B cell (primary cell): Measurements from ENCODE around the gene ATP13A5. TPM values are rescaled to one million over a fixed set of nuclear protein-coding genes. Genes with fewer than 3 reads are reported as not detected.

Experiments
- ATAC-seq: fragments of 200-7000 bp; cut with Tn5 transposase; one replicate; pipeline ENCODE4 v1.10.0; 2021; ENCODE audit warnings: low read depth, mild to moderate bottlenecking, moderate number of reproducible peaks, moderate library complexity
- CTCF ChIA-PET: fragments of 350-600 bp; sonication (Branson Sonifier 250); formaldehyde crosslinking; loops from one replicate; lab custom pipeline; 2021; ENCODE audit warnings: antibody characterized with exemption, inconsistent platforms; lab: Charles Lee
- POLR2A ChIA-PET: fragments of 350-600 bp; sonication (Branson Sonifier 250); formaldehyde crosslinking; loops from one replicate; lab custom pipeline; 2021; ENCODE audit warnings: antibody characterized with exemption; lab: Charles Lee
- DNase-seq: peaks from one replicate; pipeline ENCODE4 v3.0.0; 2013
- H2AFZ ChIP-seq: 2 replicates; pipeline ENCODE4 v1.6.1; 2012; ENCODE audit warnings: mild to moderate bottlenecking, low read depth, low read length; ENCODE audit not compliant: insufficient read depth, poor library complexity, severe bottlenecking
- H3K27ac ChIP-seq, 2 donors: 1 replicate in 1 of 2; 2 replicates in 1 of 2; pipeline ENCODE4 v1.5.1; 2012 to 2013; ENCODE audit warnings: low read length in 2 of 2, mild to moderate bottlenecking in 2 of 2, moderate library complexity in 1 of 2
- H3K27me3 ChIP-seq, 4 experiments: fragments of 200-600 bp in 1 of 4; sonication (generic) in 1 of 4; replicated peaks in 1 of 4; 1 replicate in 2 of 4; 2 replicates in 2 of 4; pipeline versions ENCODE4 v1.6.1 to v1.7.0; 2013 to 2016; ENCODE audit warnings: low read length in 3 of 4, mild to moderate bottlenecking in 2 of 4, mixed read lengths in 1 of 4, moderate library complexity in 1 of 4; ENCODE audit not compliant: insufficient read depth in 4 of 4, control insufficient read depth in 3 of 4; ENCODE audit errors: control extremely low read depth in 1 of 4
- H3K36me3 ChIP-seq, 2 experiments: replicated peaks in 1 of 2; 1 replicate in 1 of 2; 2 replicates in 1 of 2; pipeline versions ENCODE4 v1.6.1 to v1.7.1; 2013; ENCODE audit warnings: low read length in 1 of 2; ENCODE audit not compliant: insufficient read depth in 2 of 2, control insufficient read depth in 1 of 2; ENCODE audit errors: control extremely low read depth in 1 of 2, extremely low read depth in 1 of 2
- H3K4me1 ChIP-seq, 2 donors: fragments of 200-600 bp in 1 of 2; sonication (generic) in 1 of 2; 1 replicate in 1 of 2; 2 replicates in 1 of 2; pipeline versions ENCODE4 v1.5.1 to v1.6.1; 2013 to 2017; ENCODE audit warnings: low read length in 2 of 2; ENCODE audit not compliant: control insufficient read depth in 2 of 2, insufficient read depth in 2 of 2
- H3K4me2 ChIP-seq: replicated peaks from 2 replicates; pipeline ENCODE3; 2012; ENCODE audit warnings: mild to moderate bottlenecking, low read depth, low read length; ENCODE audit not compliant: poor library complexity, severe bottlenecking
- H3K4me3 ChIP-seq, 5 experiments: fragments of 200-600 bp in 1 of 5; sonication (generic) in 1 of 5; 1 replicate in 3 of 5; 2 replicates in 2 of 5; pipeline versions ENCODE4 v1.5.1 to v1.7.0; 2011 to 2016; ENCODE audit warnings: low read length in 4 of 5, mild to moderate bottlenecking in 4 of 5, low read depth in 2 of 5, control low read depth in 1 of 5, moderate library complexity in 1 of 5; ENCODE audit not compliant: insufficient read depth in 1 of 5; ENCODE audit errors: control extremely low read depth in 1 of 5, extremely low read depth in 1 of 5
- H3K79me2 ChIP-seq: fragments of 200-600 bp; sonication (generic); one replicate; pipeline ENCODE4 v1.6.0; 2016; ENCODE audit warnings: low read length; ENCODE audit not compliant: control insufficient read depth, insufficient read depth
- H3K9ac ChIP-seq: fragments of 200-600 bp; sonication (generic); 2 replicates; pipeline ENCODE4 v1.6.1; 2017; ENCODE audit warnings: mild to moderate bottlenecking, low read length, moderate library complexity
- H3K9me3 ChIP-seq, 3 donors: one replicate each; pipeline versions ENCODE4 v1.6.1 to v1.7.1; 2013; ENCODE audit warnings: low read length in 2 of 3; ENCODE audit not compliant: control insufficient read depth in 2 of 3, insufficient read depth in 1 of 3; ENCODE audit errors: control extremely low read depth in 1 of 3
- H4K20me1 ChIP-seq: 2 replicates; pipeline ENCODE4 v1.6.0; 2012; ENCODE audit warnings: mild to moderate bottlenecking, low read length; ENCODE audit not compliant: insufficient read depth, control insufficient read depth, poor library complexity, severe bottlenecking
- H3K27ac Mint-ChIP-seq: one replicate; pipeline ENCODE4 v1.8.0; 2021; ENCODE audit warnings: mixed read lengths
- H3K27me3 Mint-ChIP-seq: one replicate; pipeline ENCODE4 v1.8.0; 2021; ENCODE audit warnings: mixed read lengths
- H3K4me1 Mint-ChIP-seq: one replicate; pipeline ENCODE4 v1.8.0; 2021; ENCODE audit warnings: mixed read lengths
- H3K4me3 Mint-ChIP-seq: one replicate; pipeline ENCODE4 v1.8.0; 2021; ENCODE audit warnings: mixed read lengths
- H3K9me3 Mint-ChIP-seq: one replicate; pipeline ENCODE4 v1.8.0; 2022; ENCODE audit warnings: mixed read lengths; ENCODE audit not compliant: insufficient read depth
- EZH2 ChIP-seq: IDR thresholded peaks from 2 replicates; pipeline ENCODE4 v1.6.1; 2012; ENCODE audit warnings: borderline replicate concordance, low read depth, mild to moderate bottlenecking, moderate library complexity, low read length; ENCODE audit not compliant: insufficient read depth, poor library complexity, severe bottlenecking
- WGBS: methylation state at CpG from one replicate; pipeline ENCODE4 v1.1.5; 2013; ENCODE audit warnings: missing lambda C conversion rate; ENCODE audit not compliant: insufficient coverage; 5-methylcytosine and 5-hydroxymethylcytosine counted together
- intact Hi-C: fragments of 100-400 bp; cut with micrococcal nuclease; formaldehyde crosslinking; loops from one replicate; pipeline ENCODE4 v1.10.0; 2022
- polyA minus RNA-seq: library from RNA; depleted of rRNA, polyadenylated mRNA; stranded (reverse); fragments of >200 nt; gene quantifications from 2 replicates; pipeline ENCODE4 v1.2.3, GENCODE V29; 2012
- polyA plus RNA-seq: library from polyadenylated mRNA; depleted of rRNA; stranded (reverse); fragments of >200 nt; gene quantifications from 2 replicates; pipeline ENCODE4 v1.2.3, GENCODE V29; 2012
- total RNA-seq, 2 donors: library from RNA; stranded (reverse); fragments of 120-200 nt in 1 of 2; gene quantifications; 1 replicate in 1 of 2; 2 replicates in 1 of 2; pipeline versions ENCODE4 v1.2.3 to v1.2.4, GENCODE V29; 2013 to 2022
- TF ChIP-seq, protein P1 (sequence below): fragments of 200-600 bp; IDR thresholded peaks from one replicate; pipeline ENCODE4 v1.8.0; 2022; ENCODE audit warnings: antibody characterized with exemption, mild to moderate bottlenecking

Gene ATP13A5, protein sequence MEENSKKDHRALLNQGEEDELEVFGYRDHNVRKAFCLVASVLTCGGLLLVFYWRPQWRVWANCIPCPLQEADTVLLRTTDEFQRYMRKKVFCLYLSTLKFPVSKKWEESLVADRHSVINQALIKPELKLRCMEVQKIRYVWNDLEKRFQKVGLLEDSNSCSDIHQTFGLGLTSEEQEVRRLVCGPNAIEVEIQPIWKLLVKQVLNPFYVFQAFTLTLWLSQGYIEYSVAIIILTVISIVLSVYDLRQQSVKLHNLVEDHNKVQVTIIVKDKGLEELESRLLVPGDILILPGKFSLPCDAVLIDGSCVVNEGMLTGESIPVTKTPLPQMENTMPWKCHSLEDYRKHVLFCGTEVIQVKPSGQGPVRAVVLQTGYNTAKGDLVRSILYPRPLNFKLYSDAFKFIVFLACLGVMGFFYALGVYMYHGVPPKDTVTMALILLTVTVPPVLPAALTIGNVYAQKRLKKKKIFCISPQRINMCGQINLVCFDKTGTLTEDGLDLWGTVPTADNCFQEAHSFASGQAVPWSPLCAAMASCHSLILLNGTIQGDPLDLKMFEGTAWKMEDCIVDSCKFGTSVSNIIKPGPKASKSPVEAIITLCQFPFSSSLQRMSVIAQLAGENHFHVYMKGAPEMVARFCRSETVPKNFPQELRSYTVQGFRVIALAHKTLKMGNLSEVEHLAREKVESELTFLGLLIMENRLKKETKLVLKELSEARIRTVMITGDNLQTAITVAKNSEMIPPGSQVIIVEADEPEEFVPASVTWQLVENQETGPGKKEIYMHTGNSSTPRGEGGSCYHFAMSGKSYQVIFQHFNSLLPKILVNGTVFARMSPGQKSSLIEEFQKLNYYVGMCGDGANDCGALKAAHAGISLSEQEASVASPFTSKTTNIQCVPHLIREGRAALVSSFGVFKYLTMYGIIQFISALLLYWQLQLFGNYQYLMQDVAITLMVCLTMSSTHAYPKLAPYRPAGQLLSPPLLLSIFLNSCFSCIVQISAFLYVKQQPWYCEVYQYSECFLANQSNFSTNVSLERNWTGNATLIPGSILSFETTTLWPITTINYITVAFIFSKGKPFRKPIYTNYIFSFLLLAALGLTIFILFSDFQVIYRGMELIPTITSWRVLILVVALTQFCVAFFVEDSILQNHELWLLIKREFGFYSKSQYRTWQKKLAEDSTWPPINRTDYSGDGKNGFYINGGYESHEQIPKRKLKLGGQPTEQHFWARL
- total RNA-seq = 0.12 TPM in 1 of 2 replicates, not detected in the other
- total RNA-seq (2013) = not detected
- not detected in 2 replicates for polyA plus RNA-seq
- polyA minus RNA-seq = not detected in 2 replicates

- no peaks in the 10 kb centered on the region for H3K9me3 Mint-ChIP-seq
- H3K9ac ChIP-seq = no peak within 1 kb of the TSS
- no peaks in the 10 kb centered on the region for H3K4me1 Mint-ChIP-seq
- no peaks in the 10 kb centered on the region for H3K36me3 ChIP-seq
- H4K20me1 ChIP-seq = no peaks in the 10 kb centered on the region
- no peak within 1 kb of the TSS for H3K4me3 ChIP-seq
- H3K27ac ChIP-seq = no peak within 1 kb of the TSS
- no peak for TF ChIP-seq EZH2
- TF ChIP-seq, protein P1, sequence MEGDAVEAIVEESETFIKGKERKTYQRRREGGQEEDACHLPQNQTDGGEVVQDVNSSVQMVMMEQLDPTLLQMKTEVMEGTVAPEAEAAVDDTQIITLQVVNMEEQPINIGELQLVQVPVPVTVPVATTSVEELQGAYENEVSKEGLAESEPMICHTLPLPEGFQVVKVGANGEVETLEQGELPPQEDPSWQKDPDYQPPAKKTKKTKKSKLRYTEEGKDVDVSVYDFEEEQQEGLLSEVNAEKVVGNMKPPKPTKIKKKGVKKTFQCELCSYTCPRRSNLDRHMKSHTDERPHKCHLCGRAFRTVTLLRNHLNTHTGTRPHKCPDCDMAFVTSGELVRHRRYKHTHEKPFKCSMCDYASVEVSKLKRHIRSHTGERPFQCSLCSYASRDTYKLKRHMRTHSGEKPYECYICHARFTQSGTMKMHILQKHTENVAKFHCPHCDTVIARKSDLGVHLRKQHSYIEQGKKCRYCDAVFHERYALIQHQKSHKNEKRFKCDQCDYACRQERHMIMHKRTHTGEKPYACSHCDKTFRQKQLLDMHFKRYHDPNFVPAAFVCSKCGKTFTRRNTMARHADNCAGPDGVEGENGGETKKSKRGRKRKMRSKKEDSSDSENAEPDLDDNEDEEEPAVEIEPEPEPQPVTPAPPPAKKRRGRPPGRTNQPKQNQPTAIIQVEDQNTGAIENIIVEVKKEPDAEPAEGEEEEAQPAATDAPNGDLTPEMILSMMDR = no peak
- intact Hi-C loops = no loop called here
- H3K9me3 ChIP-seq = no peaks in the 10 kb centered on the region
- ATAC-seq (no peak), DNase-seq (no peak)
- ChIA-PET CTCF (no interaction called here), POLR2A (no interaction called here)
- H3K79me2 ChIP-seq = no peaks in the 10 kb centered on the region
- no peak within 1 kb of the TSS for H3K4me3 Mint-ChIP-seq
- no peak within 1 kb of the TSS for H3K27ac Mint-ChIP-seq
- H2AFZ ChIP-seq = no peak within 1 kb of the TSS
- no peak within 1 kb of the TSS for H3K4me2 ChIP-seq
- no peaks in the 10 kb centered on the region for H3K27me3 ChIP-seq
- peaks cover 38% of the 10 kb centered on the region for H3K27me3 Mint-ChIP-seq
- no peaks in the 10 kb centered on the region for H3K4me1 ChIP-seq
- 77% methylated on average over 2 of the region's 6 CpGs for WGBS
Measured at GRCh38 chr3:193378706-193379105, at the start of gene ATP13A5. Gene ATP13A5, minus strand, starts transcription at chr3:193378753. Its CDS starts 28 bp downstream, at chr3:193378725.
